ENCODE results near the gene ZNF385B.

The ZNF385B gene

GRCh38 chr2:179543361-179543901 is 318.0 kb downstream of the ZNF385B start:
- no peak for DNase-seq

GRCh38 chr2:179541586-179541985 is 319.8 kb downstream of the ZNF385B start:
- DNase-seq: no peak

GRCh38 chr2:179539124-179539511 is 322.3 kb downstream of the ZNF385B start:
- DNase-seq: no peak

GRCh38 chr2:179538406-179539123 is 322.8 kb downstream of the ZNF385B start:
- no peak for DNase-seq

- no peak for DNase-seq
Measured at GRCh38 chr2:179536185-179536584, 325.2 kb downstream of the ZNF385B start.

- no peak for DNase-seq
Measured at GRCh38 chr2:179533875-179534274, 327.5 kb downstream of the ZNF385B start.

- no peak for DNase-seq
Measured at GRCh38 chr2:179532863-179533278, 328.5 kb downstream of the ZNF385B start.

GRCh38 chr2:179528576-179529069 is 332.8 kb downstream of the ZNF385B start:
- DNase-seq: no peak

GRCh38 chr2:179525340-179525739 is 336.1 kb downstream of the ZNF385B start:
- no peak for DNase-seq

GRCh38 chr2:179524809-179525339 is 336.5 kb downstream of the ZNF385B start:
- DNase-seq: no peak

- DNase-seq: no peak
Measured at GRCh38 chr2:179521944-179522343, 339.5 kb downstream of the ZNF385B start.

- DNase-seq: no peak
Measured at GRCh38 chr2:179518830-179519229, 342.6 kb downstream of the ZNF385B start.

GRCh38 chr2:179513181-179513580 is 348.2 kb downstream of the ZNF385B start:
- DNase-seq: no peak

- no peak for DNase-seq
Measured at GRCh38 chr2:179512281-179513035, 349.0 kb downstream of the ZNF385B start.

- DNase-seq: no peak
Measured at GRCh38 chr2:179511105-179511789, 350.2 kb downstream of the ZNF385B start.

- DNase-seq: no peak
Measured at GRCh38 chr2:179495315-179495714, 366.1 kb downstream of the ZNF385B start.

- no peak for DNase-seq
Measured at GRCh38 chr2:179488563-179488962, 372.8 kb downstream of the ZNF385B start.

GRCh38 chr2:179487010-179487731 is 374.2 kb downstream of the ZNF385B start:
- no peak for DNase-seq

GRCh38 chr2:179483131-179483530 is 378.3 kb downstream of the ZNF385B start:
- DNase-seq: no peak

- no peak for DNase-seq
Measured at GRCh38 chr2:179479947-179480346, 381.5 kb downstream of the ZNF385B start.

GRCh38 chr2:179478771-179479170 is 382.6 kb downstream of the ZNF385B start:
- no peak for DNase-seq

GRCh38 chr2:179470992-179471391 is 390.4 kb downstream of the ZNF385B start:
- DNase-seq: no peak
